HG02938 (cell line): ENCODE data around the gene ELP1.
"Not testable (repeated sequence)": the region's sequence is repeated elsewhere in the genome, so short reads cannot be mapped to it uniquely, and the experiment has no call there.

Experiments used
- ATAC-seq: cut with Tn5 transposase; IDR thresholded peaks from one replicate; pipeline ENCODE4 v1.9.1; 2021; ENCODE audit warnings: mild to moderate bottlenecking, moderate library complexity; ENCODE audit not compliant: unreplicated experiment

The ELP1 gene

DNA sequence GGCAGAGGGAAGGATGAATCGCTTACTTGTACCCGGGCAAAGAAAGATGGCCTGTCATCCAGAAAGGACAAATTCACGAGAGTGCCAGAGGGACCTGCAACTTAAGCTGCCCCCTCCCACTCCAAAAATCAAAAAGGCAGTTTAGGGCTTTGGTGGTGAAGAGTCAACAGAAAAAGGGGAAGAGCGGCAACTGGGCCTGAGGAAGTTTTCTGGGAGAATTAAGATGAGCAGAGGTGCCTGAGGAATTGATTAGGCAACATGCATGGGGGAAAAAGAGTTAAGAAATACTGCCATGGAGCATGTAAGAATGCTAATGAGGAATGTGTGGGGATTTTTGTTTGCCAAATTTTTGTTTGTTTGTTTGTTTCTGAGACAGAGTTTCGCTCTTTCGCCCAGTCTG is 76.4 kb downstream of the ELP1 start:
- no peak for ATAC-seq

- ATAC-seq, result no peak
Observed at GRCh38 chr9:108855888-108856287, 78.0 kb downstream of the ELP1 start, which contains the start of gene ACTL7B. Gene ACTL7B, minus strand, starts transcription at chr9:108855986. Its CDS starts 56 bp downstream, at chr9:108855930.

- ATAC-seq, result no peak
Observed at GRCh38 chr9:108855529-108855886, 78.4 kb downstream of the ELP1 start.

GRCh38 chr9:108854641-108855528 is 79.0 kb downstream of the ELP1 start:
- no peak for ATAC-seq

- ATAC-seq, result no peak
Observed at GRCh38 chr9:108854094-108854493, 79.8 kb downstream of the ELP1 start.

- ATAC-seq, result no peak
Observed at GRCh38 chr9:108852079-108852478, 81.8 kb downstream of the ELP1 start.

DNA sequence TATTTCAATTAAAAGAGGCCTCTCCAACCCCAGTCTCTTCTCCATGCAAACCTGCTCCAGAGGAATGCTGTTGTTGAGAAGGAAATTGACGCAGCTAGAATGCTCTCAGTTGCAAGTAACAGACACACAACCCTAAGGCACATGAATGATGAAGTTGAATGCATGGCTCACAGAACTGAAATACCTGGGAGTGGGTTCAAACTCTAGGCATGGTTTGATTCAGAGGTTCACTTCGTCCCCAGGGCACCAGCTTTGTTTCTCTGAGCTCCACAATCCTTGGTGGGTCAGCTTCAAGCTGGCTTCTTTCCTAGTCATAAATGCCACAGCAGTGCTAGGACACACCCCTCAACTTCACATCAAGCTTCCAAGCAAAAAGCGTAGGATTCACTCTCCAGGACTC is 82.8 kb downstream of the ELP1 start:
- no peak for ATAC-seq

- no peak for ATAC-seq
Observed at GRCh38 chr9:108850293-108850897, 83.5 kb downstream of the ELP1 start.

- ATAC-seq, result not testable (repeated sequence)
Observed at GRCh38 chr9:108848296-108848695, 85.6 kb downstream of the ELP1 start.

- ATAC-seq, result no peak
Observed at GRCh38 chr9:108845947-108846346, 88.0 kb downstream of the ELP1 start.

DNA sequence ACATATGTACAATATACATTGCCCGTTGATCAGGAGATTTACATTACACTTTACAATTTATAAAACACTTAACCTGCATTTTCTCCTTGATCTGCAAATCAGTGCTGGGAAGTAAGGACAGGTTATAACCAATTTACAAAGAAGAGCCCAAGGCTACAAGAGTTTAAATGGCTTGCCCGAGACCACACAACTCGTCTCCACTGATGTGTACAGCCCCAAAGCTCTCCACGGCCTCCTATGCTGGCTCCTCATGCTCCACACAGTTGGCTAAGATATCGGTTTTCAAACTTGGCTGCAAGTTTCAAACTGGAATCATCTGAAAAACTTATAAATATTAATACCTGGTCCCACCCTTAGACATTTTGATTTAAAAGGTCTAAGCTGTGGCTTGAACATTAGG is 88.4 kb downstream of the ELP1 start:
- ATAC-seq, result no peak

- no peak for ATAC-seq
Observed at GRCh38 chr9:108844856-108845255, 89.1 kb downstream of the ELP1 start.

GRCh38 chr9:108844391-108844790 is 89.5 kb downstream of the ELP1 start:
- ATAC-seq, result no peak

DNA sequence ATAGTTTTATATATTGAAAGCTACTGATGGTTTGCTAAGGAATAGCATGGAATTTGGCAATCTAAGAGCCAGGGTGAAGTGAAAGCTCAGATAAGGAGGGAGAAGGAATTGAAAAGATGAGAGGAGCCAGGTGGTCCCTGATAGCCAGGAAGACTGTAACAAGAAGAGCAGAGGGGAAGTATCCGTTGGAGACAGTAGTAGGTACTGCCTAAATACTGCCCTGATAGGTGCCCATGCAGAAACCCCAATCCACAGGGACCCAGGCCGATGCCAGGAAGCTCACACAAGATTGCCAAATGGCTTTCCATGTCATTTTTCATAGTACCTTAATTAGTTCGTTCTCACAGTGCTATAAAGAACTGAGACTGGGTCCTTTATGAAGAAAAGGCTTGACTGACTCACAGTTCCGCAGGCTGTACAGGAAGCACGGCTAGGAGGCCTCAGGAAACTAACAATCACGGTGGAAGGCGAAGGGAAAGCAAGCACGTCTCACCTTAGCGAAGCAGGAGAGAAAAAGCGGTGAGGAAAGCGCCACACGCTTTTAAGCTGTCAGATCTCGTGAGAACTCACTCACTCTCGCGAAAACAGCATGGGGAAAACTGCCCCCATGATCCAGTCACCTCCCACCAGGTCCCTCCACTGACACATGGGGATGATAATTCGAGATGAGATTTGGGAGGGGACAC is 91.2 kb downstream of the ELP1 start:
- ATAC-seq, result no peak

- not testable (repeated sequence) for ATAC-seq
Observed at GRCh38 chr9:108839561-108839960, 94.4 kb downstream of the ELP1 start.

DNA sequence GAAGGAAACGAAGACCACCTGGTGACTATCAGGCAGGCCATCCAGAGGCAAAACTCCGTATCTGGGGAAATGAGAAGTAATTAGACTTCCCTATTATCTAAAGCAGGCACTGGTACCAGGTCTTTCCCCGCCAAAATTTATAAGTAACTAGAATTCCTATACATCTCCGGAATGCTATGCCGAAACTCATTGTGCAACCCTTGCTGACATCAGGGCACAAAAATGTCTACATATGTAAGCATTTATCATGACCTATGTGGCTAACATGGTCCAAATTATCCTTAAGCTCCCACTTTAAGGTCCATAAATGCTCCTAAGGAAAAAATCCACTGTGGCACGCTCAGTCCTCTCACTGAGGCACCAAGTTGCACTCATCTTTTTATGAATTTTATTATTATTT is 95.9 kb downstream of the ELP1 start:
- ATAC-seq, result no peak

DNA sequence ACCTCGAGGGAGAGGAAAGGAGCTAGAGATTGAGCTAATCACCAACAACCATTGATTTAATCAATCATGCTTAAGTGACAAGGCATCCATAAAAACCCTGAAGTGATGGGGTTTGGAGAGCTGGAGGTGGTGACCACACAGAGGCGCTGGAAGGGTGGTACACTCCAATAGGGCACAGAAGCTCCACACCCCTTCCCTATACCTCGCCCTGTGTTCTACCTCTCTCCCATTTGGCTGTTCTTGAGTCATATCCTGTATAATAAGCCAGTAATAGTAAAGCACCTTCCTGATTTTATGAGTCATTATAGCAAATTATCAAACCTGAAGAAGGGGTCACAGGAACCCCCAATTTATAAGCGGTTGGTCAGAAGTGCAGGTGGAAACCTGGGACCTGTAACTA is 96.4 kb downstream of the ELP1 start:
- ATAC-seq, result no peak

DNA sequence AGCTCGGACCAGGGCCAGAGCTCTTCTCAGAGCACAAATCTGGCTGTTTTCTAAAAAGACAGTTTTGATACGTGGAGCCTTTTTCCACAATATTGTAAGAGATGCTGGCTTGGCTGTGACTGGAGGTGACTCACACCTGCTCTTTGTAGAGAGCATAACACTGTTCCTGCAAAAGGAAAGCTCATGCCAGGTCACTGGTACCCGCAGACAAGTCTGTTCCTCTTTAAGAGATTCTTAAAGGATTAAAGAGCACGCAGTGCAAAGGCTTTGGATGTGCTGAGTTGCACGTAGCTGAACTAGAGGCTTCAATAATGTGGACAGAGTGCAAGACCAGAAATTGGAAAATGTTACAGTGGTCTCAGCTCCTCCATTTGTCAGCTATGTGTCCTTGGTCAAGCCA is 97.1 kb downstream of the ELP1 start:
- no peak for ATAC-seq

- ATAC-seq, result no peak
Observed at GRCh38 chr9:108836319-108836718, 97.6 kb downstream of the ELP1 start.

GRCh38 chr9:108835831-108836230 is 98.1 kb downstream of the ELP1 start:
- ATAC-seq, result no peak

DNA sequence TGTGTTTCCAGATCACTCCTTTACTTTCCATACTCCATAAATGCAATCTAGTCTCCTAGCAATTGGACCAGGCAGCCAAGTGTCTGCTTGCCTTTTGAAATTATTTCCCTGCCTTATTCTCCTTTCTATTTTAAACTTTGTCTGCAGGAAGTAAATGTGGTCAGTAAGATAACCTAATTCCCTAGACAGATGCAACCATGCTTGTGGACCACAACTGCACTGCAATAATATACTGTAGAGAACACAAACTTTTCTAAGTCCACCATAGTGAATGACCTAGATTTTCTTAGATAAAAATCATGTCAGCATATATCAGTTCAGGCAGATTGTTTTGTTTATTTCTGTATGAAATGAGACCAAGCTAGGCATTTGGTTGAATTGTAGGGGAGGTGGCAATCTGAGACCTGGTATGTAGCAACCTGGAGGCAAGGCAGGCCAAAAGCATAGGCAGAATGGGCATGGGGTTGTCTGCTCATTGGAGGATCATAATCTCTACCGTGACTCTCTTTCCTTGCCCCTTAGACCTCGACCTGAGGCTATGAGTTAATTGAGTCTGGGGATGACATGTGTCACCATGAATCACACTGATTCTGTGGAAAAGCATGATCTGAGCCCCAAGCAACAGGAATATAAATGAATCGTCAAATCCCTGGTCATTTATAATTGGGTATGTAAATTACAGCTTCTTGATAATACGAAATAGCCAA is 98.8 kb downstream of the ELP1 start:
- ATAC-seq, result no peak
